Lung (tissue), 16 donors: ENCODE data around the gene FCER2. TPM values are rescaled to one million over a fixed set of nuclear protein-coding genes. Genes with fewer than 3 reads are reported as not detected.
A peak's percentile ranks its signal among the peaks of the same experiment; 100 is the strongest.

Experiments
- ATAC-seq: fragments of 200-7000 bp; cut with Tn5 transposase; one replicate; pipeline ENCODE4 v1.9.1; 2020; ENCODE audit warnings: moderate number of reproducible peaks; ENCODE audit not compliant: insufficient read depth, low FRiP score
- DNase-seq, 3 donors: peaks; one replicate each; pipeline ENCODE4 v3.0.0-alpha.2; 2013 to 2017
- H3K27ac ChIP-seq, 2 donors: one replicate each; pipeline ENCODE4 v1.5.1; 2013; ENCODE audit warnings: mild to moderate bottlenecking in 2 of 2, moderate library complexity in 2 of 2, control low read depth in 1 of 2, inconsistent platforms in 1 of 2, low read depth in 1 of 2, low read length in 1 of 2
- H3K27me3 ChIP-seq, 3 donors: one replicate each; pipeline ENCODE4 v1.5.1; 2013; ENCODE audit warnings: low read length in 2 of 3; ENCODE audit not compliant: control insufficient read depth in 3 of 3, insufficient read depth in 3 of 3
- H3K36me3 ChIP-seq, 4 donors: one replicate each; pipeline ENCODE4 v1.5.1; 2013; ENCODE audit warnings: low read length in 4 of 4, mild to moderate bottlenecking in 1 of 4, moderate library complexity in 1 of 4; ENCODE audit not compliant: control insufficient read depth in 4 of 4, insufficient read depth in 4 of 4
- H3K4me1 ChIP-seq, 5 donors: one replicate each; pipeline ENCODE4 v1.5.1; 2013; ENCODE audit warnings: low read length in 5 of 5, mild to moderate bottlenecking in 2 of 5, moderate library complexity in 1 of 5; ENCODE audit not compliant: control insufficient read depth in 5 of 5, insufficient read depth in 5 of 5
- H3K4me3 ChIP-seq: one replicate; pipeline ENCODE4 v1.5.1; 2013; ENCODE audit warnings: mild to moderate bottlenecking, control low read depth, moderate library complexity
- H3K9ac ChIP-seq, 2 donors: one replicate each; pipeline ENCODE4 v1.5.1; 2013; ENCODE audit warnings: low read length in 2 of 2, control low read depth in 1 of 2; ENCODE audit not compliant: insufficient read depth in 1 of 2
- H3K9me3 ChIP-seq, 4 donors: one replicate each; pipeline ENCODE4 v1.5.1; 2013; ENCODE audit warnings: low read length in 3 of 4, mild to moderate bottlenecking in 1 of 4, moderate library complexity in 1 of 4; ENCODE audit not compliant: control insufficient read depth in 4 of 4, insufficient read depth in 3 of 4
- CTCF ChIP-seq: IDR thresholded peaks from 2 replicates; pipeline ENCODE4 v1.5.1; 2012; ENCODE audit warnings: mild to moderate bottlenecking; ENCODE audit errors: control extremely low read depth, extremely low read depth
- WGBS, 2 donors: extraction: QIAGEN DNeasy Blood & Tissue Kit; methylation state at CpG; one replicate each; pipeline ENCODE4 v1.1.7; 2013; 5-methylcytosine and 5-hydroxymethylcytosine counted together
- long read RNA-seq, 5 donors: transcript quantifications; one replicate each; lab custom pipeline, GENCODE V29; 2026
- polyA plus RNA-seq, 2 donors: library from polyadenylated mRNA; stranded (reverse); fragments of 200-250 nt; gene quantifications; one replicate each; pipeline ENCODE4 v1.2.1, GENCODE V29; 2013
- total RNA-seq, 2 donors: library from RNA; depleted of rRNA in 1 of 2; stranded (reverse); fragments of >200 nt in 1 of 2; gene quantifications; one replicate each; pipeline ENCODE4 v1.2.1, GENCODE V29; 2014 to 2021
- donor health status: control.
- donor health status: control.
- donor health status: Bipolar disorder and iron deficiency.
- donor health status: healthy.
- donor health status: DM: yes; HTN: yes; CAD: no.

Gene FCER2
- under 1 TPM; 0.37 to 0.43 TPM for total RNA-seq
- polyA plus RNA-seq, result 1 to 10 TPM in 1 of 2 donors, under 1 TPM in 1; 0.47 to 1.2 TPM
- long read RNA-seq, donor 1, result 0 reads
- long read RNA-seq, donor 2, result 0 reads
- long read RNA-seq, donor 3, result 0 reads
- long read RNA-seq, donor 4, result 0 reads
- long read RNA-seq, donor 5, result 0 reads

- ATAC-seq (no peak), DNase-seq (no peak)
- no peak within 1 kb of the TSS for H3K27ac ChIP-seq
- H3K4me1 ChIP-seq, result no peaks in the 10 kb centered on the region
- no peaks in the 10 kb centered on the region for H3K36me3 ChIP-seq
- H3K9me3 ChIP-seq, result peaks cover 0 to 1% (median 0%) of the 10 kb centered on the region in 4 donors
- H3K9ac ChIP-seq, result no peak within 1 kb of the TSS
- TF ChIP-seq CTCF, result no peak
- H3K27me3 ChIP-seq, result peaks cover 0 to 3% (median 2%) of the 10 kb centered on the region in 3 donors
- WGBS, 2 donors, result 61 to 62% methylated on average over 20 of the region's 20 CpGs
- H3K4me3 ChIP-seq, result no peak within 1 kb of the TSS
These were observed at the start of gene FCER2 for GRCh38 chr19:7701654-7702457. Gene FCER2 (minus strand): TSS chr19:7702131. CDS start chr19:7699760, 2,371 bp downstream.

- Histone ChIP-seq H3K9me3 (no peaks in the 10 kb centered on the region), H3K27ac (no peak overlapping the region), H3K4me1 (no peaks in the 10 kb centered on the region), H3K36me3 (no peaks in the 10 kb centered on the region), H3K27me3 (no peaks in the 10 kb centered on the region), H3K9ac (no peak overlapping the region), H3K4me3 (no peak overlapping the region)
- no peak for DNase-seq
- no peak for TF ChIP-seq CTCF
- ATAC-seq, result no peak
- 72 to 80% methylated on average over 12 of the region's 12 CpGs for WGBS, 2 donors
These were observed 49.3 kb upstream of the FCER2 start for GRCh38 chr19:7751157-7751783.

GRCh38 chr19:7748756-7749155 is 46.8 kb upstream of the FCER2 start:
- TF ChIP-seq CTCF, result no peak
- H3K36me3 ChIP-seq, result no peaks in the 10 kb centered on the region
- H3K9ac ChIP-seq, result no peak overlapping the region
- peak in 1 of 3 donors; percentile 23 for DNase-seq
- H3K9me3 ChIP-seq, result no peaks in the 10 kb centered on the region
- no peaks in the 10 kb centered on the region for H3K27me3 ChIP-seq
- H3K4me1 ChIP-seq, result no peaks in the 10 kb centered on the region
- no peak overlapping the region for H3K4me3 ChIP-seq
- no peak overlapping the region for H3K27ac ChIP-seq
- WGBS, 2 donors, result 28 to 33% methylated on average over 4 of the region's 4 CpGs
- no peak for ATAC-seq
